ENCODE results near the gene NOP53. TPM values are rescaled to one million over a fixed set of nuclear protein-coding genes. Genes with fewer than 3 reads are reported as not detected.

The NOP53 gene
- total RNA-seq, 2 donors from 2014 or later: 145 to 257 TPM

DNA sequence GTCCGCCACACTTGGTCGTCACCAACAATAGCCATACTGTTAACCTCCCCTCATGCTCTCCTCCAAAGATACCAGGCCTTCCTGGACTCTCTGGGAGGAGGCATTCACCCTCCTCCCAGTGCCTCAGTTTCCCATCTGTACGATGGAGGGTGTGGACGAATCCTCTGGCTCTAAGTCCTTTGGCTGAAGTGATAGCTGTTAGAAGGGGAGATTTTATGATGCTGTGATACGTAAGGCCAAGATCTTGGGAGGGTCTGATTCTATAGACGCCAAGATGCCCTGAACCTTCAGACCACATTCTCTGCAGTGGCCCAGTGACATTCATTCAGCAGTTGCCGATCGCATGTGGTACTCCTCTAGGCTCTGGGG is 14.8 kb upstream of the NOP53 start:
- H3K36me3 ChIP-seq: no peaks in the 10 kb centered on the region
- DNase-seq: no peak
- peaks cover 9% of the 10 kb centered on the region for H3K4me1 ChIP-seq
- H3K9ac ChIP-seq (ENCODE audit: low read depth in 2 of 2, low read length in 2 of 2): no peak overlapping the region
- H3K9me3 ChIP-seq: no peaks in the 10 kb centered on the region
- no peak overlapping the region for H3K4me3 ChIP-seq
- TF ChIP-seq, protein P1, sequence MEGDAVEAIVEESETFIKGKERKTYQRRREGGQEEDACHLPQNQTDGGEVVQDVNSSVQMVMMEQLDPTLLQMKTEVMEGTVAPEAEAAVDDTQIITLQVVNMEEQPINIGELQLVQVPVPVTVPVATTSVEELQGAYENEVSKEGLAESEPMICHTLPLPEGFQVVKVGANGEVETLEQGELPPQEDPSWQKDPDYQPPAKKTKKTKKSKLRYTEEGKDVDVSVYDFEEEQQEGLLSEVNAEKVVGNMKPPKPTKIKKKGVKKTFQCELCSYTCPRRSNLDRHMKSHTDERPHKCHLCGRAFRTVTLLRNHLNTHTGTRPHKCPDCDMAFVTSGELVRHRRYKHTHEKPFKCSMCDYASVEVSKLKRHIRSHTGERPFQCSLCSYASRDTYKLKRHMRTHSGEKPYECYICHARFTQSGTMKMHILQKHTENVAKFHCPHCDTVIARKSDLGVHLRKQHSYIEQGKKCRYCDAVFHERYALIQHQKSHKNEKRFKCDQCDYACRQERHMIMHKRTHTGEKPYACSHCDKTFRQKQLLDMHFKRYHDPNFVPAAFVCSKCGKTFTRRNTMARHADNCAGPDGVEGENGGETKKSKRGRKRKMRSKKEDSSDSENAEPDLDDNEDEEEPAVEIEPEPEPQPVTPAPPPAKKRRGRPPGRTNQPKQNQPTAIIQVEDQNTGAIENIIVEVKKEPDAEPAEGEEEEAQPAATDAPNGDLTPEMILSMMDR (IDR thresholded peaks at IDR 0.05): no peak
- intact Hi-C loops (cut with DNase I): no loop called here
- H3K27ac ChIP-seq: no peak overlapping the region
- H3K27me3 ChIP-seq: no peaks in the 10 kb centered on the region

DNA sequence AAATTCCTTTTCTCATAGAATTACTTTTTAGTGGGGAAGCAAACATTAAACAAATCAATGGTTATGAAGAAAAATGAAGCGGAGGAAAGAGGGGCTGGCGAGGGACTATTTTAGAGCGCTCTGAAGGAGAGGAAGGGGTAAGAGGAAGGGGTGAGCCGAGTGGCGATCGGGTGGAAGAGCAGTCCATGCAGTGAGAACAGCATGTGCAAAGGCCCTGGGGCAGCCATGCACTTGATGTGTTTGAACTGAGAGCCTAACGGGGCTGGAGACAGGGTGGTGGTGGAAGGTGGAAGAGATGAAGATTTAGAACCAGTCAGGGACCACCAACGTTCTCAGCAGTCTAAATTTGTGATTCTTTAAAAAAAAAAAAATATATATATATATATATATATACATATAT is 14.4 kb upstream of the NOP53 start:
- Histone ChIP-seq H3K27ac (no peak overlapping the region), H3K9ac (ENCODE audit: low read depth in 2 of 2, low read length in 2 of 2) (no peak overlapping the region), H3K9me3 (no peaks in the 10 kb centered on the region), H3K36me3 (no peaks in the 10 kb centered on the region), H3K4me3 (no peak overlapping the region), H3K27me3 (no peaks in the 10 kb centered on the region), H3K4me1 (peaks cover 9% of the 10 kb centered on the region)
- intact Hi-C loops (cut with DNase I): no loop called here
- no peak for DNase-seq
- TF ChIP-seq, protein P1 (IDR thresholded peaks at IDR 0.05): no peak

DNA sequence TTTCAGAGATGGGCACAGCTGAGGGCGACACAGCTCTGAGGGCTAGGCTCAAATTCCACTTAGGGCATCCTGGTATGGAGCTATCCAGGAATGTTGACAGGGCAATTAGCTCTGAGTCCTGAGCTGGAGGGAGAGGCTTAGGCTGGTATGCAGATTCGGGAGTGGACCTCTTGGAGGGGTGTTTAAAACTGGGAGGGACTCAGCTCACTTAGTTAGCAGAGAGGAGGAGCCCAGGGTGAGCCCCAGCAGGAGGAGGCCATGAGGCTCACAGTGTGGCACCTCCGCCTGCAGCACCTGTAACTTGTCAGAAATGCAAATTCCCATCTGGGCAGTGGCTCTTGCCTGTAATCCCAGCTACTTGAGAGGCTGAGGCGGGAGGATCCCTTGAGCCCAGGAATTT is 10.2 kb upstream of the NOP53 start:
- peaks cover under 1% of the 10 kb centered on the region for H3K4me1 ChIP-seq
- no peaks in the 10 kb centered on the region for H3K9me3 ChIP-seq
- H3K27ac ChIP-seq: no peak overlapping the region
- no peaks in the 10 kb centered on the region for H3K27me3 ChIP-seq
- no peak overlapping the region for H3K4me3 ChIP-seq
- no peak for DNase-seq
- TF ChIP-seq, protein P1 (IDR thresholded peaks at IDR 0.05): no peak
- H3K9ac ChIP-seq (ENCODE audit: low read depth in 2 of 2, low read length in 2 of 2): no peak overlapping the region
- intact Hi-C loops (cut with DNase I): no loop called here
- H3K36me3 ChIP-seq: no peaks in the 10 kb centered on the region

DNA sequence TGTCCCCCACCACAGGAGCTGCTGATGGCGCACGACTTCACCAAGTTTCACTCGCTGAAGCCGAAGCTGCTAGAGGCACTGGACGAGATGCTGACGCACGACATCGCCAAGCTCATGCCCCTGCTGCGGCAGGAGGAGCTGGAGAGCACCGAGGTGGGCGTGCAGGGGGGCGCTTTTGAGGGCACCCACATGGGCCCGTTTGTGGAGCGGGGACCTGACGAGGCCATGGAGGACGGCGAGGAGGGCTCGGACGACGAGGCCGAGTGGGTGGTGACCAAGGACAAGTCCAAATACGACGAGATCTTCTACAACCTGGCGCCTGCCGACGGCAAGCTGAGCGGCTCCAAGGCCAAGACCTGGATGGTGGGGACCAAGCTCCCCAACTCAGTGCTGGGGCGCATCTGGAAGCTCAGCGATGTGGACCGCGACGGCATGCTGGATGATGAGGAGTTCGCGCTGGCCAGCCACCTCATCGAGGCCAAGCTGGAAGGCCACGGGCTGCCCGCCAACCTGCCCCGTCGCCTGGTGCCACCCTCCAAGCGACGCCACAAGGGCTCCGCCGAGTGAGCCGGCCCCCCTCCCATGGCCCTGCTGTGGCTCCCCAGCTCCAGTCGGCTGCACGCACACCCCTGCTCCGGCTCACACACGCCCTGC is 4.4 kb upstream of the NOP53 start:
- H3K36me3 ChIP-seq: no peaks in the 10 kb centered on the region
- H3K9me3 ChIP-seq: no peaks in the 10 kb centered on the region
- H3K4me3 ChIP-seq: no peak overlapping the region
- TF ChIP-seq, protein P1 (IDR thresholded peaks at IDR 0.05): no peak
- peaks cover 4% of the 10 kb centered on the region for H3K4me1 ChIP-seq
- no peak overlapping the region for H3K9ac ChIP-seq (ENCODE audit: low read depth in 2 of 2, low read length in 2 of 2)
- H3K27ac ChIP-seq: no peak overlapping the region
- no peaks in the 10 kb centered on the region for H3K27me3 ChIP-seq
- DNase-seq: no peak
- intact Hi-C loops (cut with DNase I): no loop called here

DNA sequence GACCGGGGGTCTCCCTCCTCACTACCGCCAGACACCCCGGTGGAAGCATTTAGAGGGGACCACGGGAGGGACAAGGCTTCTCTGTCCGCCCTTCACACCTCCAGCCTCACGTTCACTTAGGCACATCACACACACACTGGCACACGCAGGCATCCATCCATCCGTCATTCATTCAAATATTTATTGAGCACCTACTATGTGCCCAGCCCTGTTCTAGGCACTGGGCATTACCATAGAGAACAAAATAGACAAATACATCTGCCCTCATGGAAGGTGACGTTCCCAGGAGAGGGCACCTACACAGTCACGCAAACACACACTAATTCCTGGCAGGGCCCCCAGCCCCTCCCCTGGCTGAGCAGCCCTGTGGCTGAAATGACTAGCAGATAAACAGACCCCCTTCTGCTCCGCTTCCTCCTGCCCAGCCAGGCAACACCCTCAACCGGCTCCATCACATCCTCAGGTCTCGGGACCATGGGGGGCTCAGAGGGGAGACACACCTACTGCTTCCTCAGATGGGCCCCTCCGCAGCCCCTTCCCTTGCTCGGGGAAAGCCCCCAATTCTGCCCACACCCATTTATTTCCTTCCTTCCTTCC is 3.7 kb upstream of the NOP53 start:
- no peak overlapping the region for H3K27ac ChIP-seq
- H3K9me3 ChIP-seq: no peaks in the 10 kb centered on the region
- no peaks in the 10 kb centered on the region for H3K36me3 ChIP-seq
- H3K27me3 ChIP-seq: no peaks in the 10 kb centered on the region
- DNase-seq: no peak
- intact Hi-C loops (cut with DNase I): no loop called here
- H3K9ac ChIP-seq (ENCODE audit: low read depth in 2 of 2, low read length in 2 of 2): no peak overlapping the region
- H3K4me1 ChIP-seq: peaks cover 7% of the 10 kb centered on the region
- no peak overlapping the region for H3K4me3 ChIP-seq
- TF ChIP-seq, protein P1 (IDR thresholded peaks at IDR 0.05): no peak

All from colonic mucosa (tissue), 4 donors.